RWPE2 (cell line): ENCODE measurements around the gene DNAH14.
A peak's percentile ranks its signal among the peaks of the same experiment; 100 is the strongest.

ENCODE experiments used
- ATAC-seq: fragments of 200-7000 bp; cut with Tn5 transposase; 3 replicates; pipeline ENCODE4 v1.9.1; 2021; ENCODE audit warnings: low read depth
- DNase-seq: peaks from one replicate; pipeline ENCODE4 v3.0.0-alpha.2; 2020; ENCODE audit warnings: low spot score
- H3K27ac ChIP-seq: fragments of 450-650 bp; 2 replicates; pipeline ENCODE4 v1.5.1; 2017; ENCODE audit warnings: mild to moderate bottlenecking; ENCODE audit not compliant: poor library complexity, severe bottlenecking
- H3K27me3 ChIP-seq: fragments of 250-450 bp; sonication (Bioruptor Pico); 2 replicates; pipeline ENCODE4 v1.5.1; 2021; ENCODE audit warnings: mild to moderate bottlenecking, moderate library complexity; ENCODE audit not compliant: insufficient read depth, poor library complexity, severe bottlenecking
- H3K36me3 ChIP-seq: fragments of 250-450 bp; sonication (Bioruptor Pico); 2 replicates; pipeline ENCODE4 v1.5.1; 2020; ENCODE audit warnings: low read depth, mild to moderate bottlenecking, moderate library complexity
- H3K4me1 ChIP-seq: fragments of 250-450 bp; sonication (Bioruptor Pico); 2 replicates; pipeline ENCODE4 v1.5.1; 2021; ENCODE audit warnings: mild to moderate bottlenecking, moderate library complexity; ENCODE audit not compliant: insufficient read depth, poor library complexity, severe bottlenecking
- H3K4me3 ChIP-seq: fragments of 250-450 bp; sonication (Bioruptor Pico); 2 replicates; pipeline ENCODE4 v1.5.1; 2021; ENCODE audit warnings: mild to moderate bottlenecking, moderate library complexity; ENCODE audit not compliant: severe bottlenecking
- H3K9me3 ChIP-seq: fragments of 250-450 bp; sonication (Bioruptor Pico); 2 replicates; pipeline ENCODE4 v1.5.1; 2021; ENCODE audit warnings: mild to moderate bottlenecking, moderate library complexity; ENCODE audit not compliant: severe bottlenecking
- CTCF ChIP-seq: fragments of 450-650 bp; IDR thresholded peaks from one replicate; pipeline ENCODE4 v1.5.1; 2017; ENCODE audit warnings: mild to moderate bottlenecking, moderate library complexity; ENCODE audit not compliant: poor library complexity, severe bottlenecking

Gene DNAH14

GRCh38 chr1:225440380-225441221 is 511.1 kb downstream of the DNAH14 start:
- H3K4me3 ChIP-seq, result no peak overlapping the region
- TF ChIP-seq CTCF, result no peak
- peaks cover 9% of the 10 kb centered on the region for H3K4me1 ChIP-seq
- no peaks in the 10 kb centered on the region for H3K27me3 ChIP-seq
- DNase-seq (no peak), ATAC-seq (no peak)
- no peaks in the 10 kb centered on the region for H3K36me3 ChIP-seq
- no peaks in the 10 kb centered on the region for H3K9me3 ChIP-seq
- H3K27ac ChIP-seq, result no peak overlapping the region

- H3K36me3 ChIP-seq, result no peaks in the 10 kb centered on the region
- ATAC-seq (no peak), DNase-seq (no peak)
- TF ChIP-seq CTCF, result peak; percentile 8
- no peak overlapping the region for H3K4me3 ChIP-seq
- no peak overlapping the region for H3K27ac ChIP-seq
- no peaks in the 10 kb centered on the region for H3K9me3 ChIP-seq
- no peaks in the 10 kb centered on the region for H3K27me3 ChIP-seq
- peaks cover 10% of the 10 kb centered on the region for H3K4me1 ChIP-seq
These were observed 512.0 kb downstream of the DNAH14 start for GRCh38 chr1:225441314-225442122.

- no peak overlapping the region for H3K27ac ChIP-seq
- ATAC-seq, result no peak
- no peaks in the 10 kb centered on the region for H3K9me3 ChIP-seq
- no peak for TF ChIP-seq CTCF
- no peak overlapping the region for H3K4me3 ChIP-seq
- H3K4me1 ChIP-seq, result peaks cover 10% of the 10 kb centered on the region
- no peaks in the 10 kb centered on the region for H3K27me3 ChIP-seq
- no peaks in the 10 kb centered on the region for H3K36me3 ChIP-seq
- no peak for DNase-seq
These were observed 512.6 kb downstream of the DNAH14 start for GRCh38 chr1:225442123-225442505.

GRCh38 chr1:225445639-225446594 is 516.4 kb downstream of the DNAH14 start:
- no peak overlapping the region for H3K4me3 ChIP-seq
- TF ChIP-seq CTCF, result no peak
- no peaks in the 10 kb centered on the region for H3K9me3 ChIP-seq
- H3K4me1 ChIP-seq, result peaks cover 17% of the 10 kb centered on the region
- no peaks in the 10 kb centered on the region for H3K36me3 ChIP-seq
- DNase-seq, result no peak
- H3K27ac ChIP-seq, result peak overlapping the region; percentile 57
- ATAC-seq, result no peak
- H3K27me3 ChIP-seq, result no peaks in the 10 kb centered on the region
